Measurements from ENCODE around the gene ARL2BP. TPM values are rescaled to one million over a fixed set of nuclear protein-coding genes. Genes with fewer than 3 reads are reported as not detected.
A peak's percentile ranks its signal among the peaks of the same experiment; 100 is the strongest.

Gene ARL2BP
- total RNA-seq, 6 donors from 2014 or later = 18.9 to 74.9 (median 54.2) TPM

DNA sequence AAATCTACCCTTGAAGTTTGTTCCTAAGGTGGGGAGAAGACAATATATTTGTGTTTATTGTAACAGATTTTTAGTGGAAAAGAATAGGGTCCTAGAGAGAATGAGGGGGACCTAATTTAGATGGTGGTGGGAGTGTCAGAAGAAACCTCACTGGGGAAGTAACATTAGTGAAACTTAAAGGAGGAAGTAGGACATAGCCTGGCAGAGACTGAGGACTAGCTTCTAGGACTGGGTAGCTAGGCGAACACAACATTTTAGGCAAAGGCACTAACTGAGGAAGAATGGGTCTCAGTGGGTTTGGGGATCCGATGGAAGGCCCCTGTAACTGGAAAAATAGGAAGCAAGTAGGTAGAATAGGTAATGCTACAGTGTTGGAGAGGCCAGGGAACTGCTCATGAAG is 4.2 kb upstream of the ARL2BP start:
- 71 to 82% methylated on average over 2 of the region's 2 CpGs for WGBS, 2 donors

DNA sequence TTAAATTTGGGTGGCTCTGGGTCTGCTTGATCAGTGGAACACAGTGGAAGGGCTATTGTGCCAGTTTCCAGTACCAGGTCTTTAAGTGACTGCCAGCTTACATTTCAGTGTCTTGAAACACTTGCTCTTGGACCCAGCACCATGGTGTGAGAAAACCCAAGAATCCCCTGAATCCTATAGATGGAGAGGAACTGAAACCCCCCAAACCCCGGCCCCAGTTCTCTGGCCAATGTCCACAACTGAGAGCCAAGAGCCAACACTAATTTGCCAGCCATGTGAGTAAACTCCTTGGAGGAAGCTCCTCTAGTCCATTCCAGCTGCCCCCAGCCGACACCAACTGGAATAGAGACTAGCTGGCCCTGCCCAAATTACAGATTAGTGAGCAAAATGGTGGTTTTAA is 2.4 kb upstream of the ARL2BP start:
- H3K27ac ChIP-seq = no peak overlapping the region
- peaks cover 17 to 26% (median 22%) of the 10 kb centered on the region in 4 donors for H3K4me1 ChIP-seq
- 81 to 100% methylated on average over 2 of the region's 2 CpGs for WGBS, 2 donors
- DNase-seq = no peak
- H3K27me3 ChIP-seq = no peaks in the 10 kb centered on the region
- H3K36me3 ChIP-seq = peaks cover 0 to 29% (median 5%) of the 10 kb centered on the region in 4 donors
- no peak for ATAC-seq (ENCODE audit: low FRiP score in 2 of 2)
- TF ChIP-seq POLR2AphosphoS5 (IDR thresholded peaks at IDR 0.05) = no peak
- TF ChIP-seq POLR2A (IDR thresholded peaks at IDR 0.05) = no peak
- TF ChIP-seq, protein P1, sequence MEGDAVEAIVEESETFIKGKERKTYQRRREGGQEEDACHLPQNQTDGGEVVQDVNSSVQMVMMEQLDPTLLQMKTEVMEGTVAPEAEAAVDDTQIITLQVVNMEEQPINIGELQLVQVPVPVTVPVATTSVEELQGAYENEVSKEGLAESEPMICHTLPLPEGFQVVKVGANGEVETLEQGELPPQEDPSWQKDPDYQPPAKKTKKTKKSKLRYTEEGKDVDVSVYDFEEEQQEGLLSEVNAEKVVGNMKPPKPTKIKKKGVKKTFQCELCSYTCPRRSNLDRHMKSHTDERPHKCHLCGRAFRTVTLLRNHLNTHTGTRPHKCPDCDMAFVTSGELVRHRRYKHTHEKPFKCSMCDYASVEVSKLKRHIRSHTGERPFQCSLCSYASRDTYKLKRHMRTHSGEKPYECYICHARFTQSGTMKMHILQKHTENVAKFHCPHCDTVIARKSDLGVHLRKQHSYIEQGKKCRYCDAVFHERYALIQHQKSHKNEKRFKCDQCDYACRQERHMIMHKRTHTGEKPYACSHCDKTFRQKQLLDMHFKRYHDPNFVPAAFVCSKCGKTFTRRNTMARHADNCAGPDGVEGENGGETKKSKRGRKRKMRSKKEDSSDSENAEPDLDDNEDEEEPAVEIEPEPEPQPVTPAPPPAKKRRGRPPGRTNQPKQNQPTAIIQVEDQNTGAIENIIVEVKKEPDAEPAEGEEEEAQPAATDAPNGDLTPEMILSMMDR (IDR thresholded peaks at IDR 0.05) = no peak
- no peak for TF ChIP-seq EP300 (IDR thresholded peaks at IDR 0.05)
- H3K4me3 ChIP-seq = no peak overlapping the region
- H3K9me3 ChIP-seq = no peaks in the 10 kb centered on the region

More for the DNA sequence above, 4.2 kb upstream of the ARL2BP start:
- Histone ChIP-seq H3K27ac (peak overlapping the region in 2 of 4 donors; percentile 32 to 66), H3K27me3 (no peaks in the 10 kb centered on the region), H3K36me3 (peaks cover 0 to 33% (median 4%) of the 10 kb centered on the region in 4 donors), H3K4me1 (peaks cover 5 to 12% (median 10%) of the 10 kb centered on the region in 4 donors), H3K4me3 (no peak overlapping the region), H3K9me3 (no peaks in the 10 kb centered on the region)
- no peak for ATAC-seq (ENCODE audit: low FRiP score in 2 of 2)
- TF ChIP-seq POLR2AphosphoS5 (IDR thresholded peaks at IDR 0.05) (no peak), EP300 (IDR thresholded peaks at IDR 0.05) (no peak), POLR2A (IDR thresholded peaks at IDR 0.05) (no peak)
- TF ChIP-seq, protein P1 (IDR thresholded peaks at IDR 0.05) = no peak
- DNase-seq = no peak

DNA sequence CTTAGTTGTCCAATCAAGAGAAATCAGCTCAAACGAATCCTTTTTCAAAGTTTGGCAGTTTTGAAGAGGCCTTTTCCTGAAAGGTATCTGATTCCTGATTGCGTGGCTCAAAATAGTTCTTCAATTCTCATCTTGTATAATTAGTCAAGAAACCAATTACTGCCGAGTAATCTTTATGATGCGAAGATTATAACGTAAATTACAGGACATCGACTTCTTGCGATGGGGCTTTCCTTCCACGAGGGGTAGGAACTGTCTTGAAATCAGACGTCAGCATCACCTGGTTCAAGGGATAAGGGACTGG is 644 bp upstream of the ARL2BP start:
- H3K27me3 ChIP-seq = no peaks in the 10 kb centered on the region
- DNase-seq (no peak), ATAC-seq (ENCODE audit: low FRiP score in 2 of 2) (no peak)
- peaks cover 17 to 26% (median 22%) of the 10 kb centered on the region in 4 donors for H3K4me1 ChIP-seq
- H3K36me3 ChIP-seq = peaks cover 3 to 31% (median 14%) of the 10 kb centered on the region in 4 donors
- TF ChIP-seq EP300 (IDR thresholded peaks at IDR 0.05) = no peak
- TF ChIP-seq POLR2AphosphoS5 (IDR thresholded peaks at IDR 0.05) = no peak
- no peak for TF ChIP-seq POLR2A (IDR thresholded peaks at IDR 0.05)
- TF ChIP-seq, protein P1 (IDR thresholded peaks at IDR 0.05) = no peak
- WGBS, 2 donors = 8% methylated on average over 9 of the region's 9 CpGs
- H3K9me3 ChIP-seq = no peaks in the 10 kb centered on the region
- peak overlapping the region; percentile 90 to 95 (median 93) for H3K27ac ChIP-seq
- H3K4me3 ChIP-seq = peak overlapping the region; percentile 5 to 84 (median 60)

DNA sequence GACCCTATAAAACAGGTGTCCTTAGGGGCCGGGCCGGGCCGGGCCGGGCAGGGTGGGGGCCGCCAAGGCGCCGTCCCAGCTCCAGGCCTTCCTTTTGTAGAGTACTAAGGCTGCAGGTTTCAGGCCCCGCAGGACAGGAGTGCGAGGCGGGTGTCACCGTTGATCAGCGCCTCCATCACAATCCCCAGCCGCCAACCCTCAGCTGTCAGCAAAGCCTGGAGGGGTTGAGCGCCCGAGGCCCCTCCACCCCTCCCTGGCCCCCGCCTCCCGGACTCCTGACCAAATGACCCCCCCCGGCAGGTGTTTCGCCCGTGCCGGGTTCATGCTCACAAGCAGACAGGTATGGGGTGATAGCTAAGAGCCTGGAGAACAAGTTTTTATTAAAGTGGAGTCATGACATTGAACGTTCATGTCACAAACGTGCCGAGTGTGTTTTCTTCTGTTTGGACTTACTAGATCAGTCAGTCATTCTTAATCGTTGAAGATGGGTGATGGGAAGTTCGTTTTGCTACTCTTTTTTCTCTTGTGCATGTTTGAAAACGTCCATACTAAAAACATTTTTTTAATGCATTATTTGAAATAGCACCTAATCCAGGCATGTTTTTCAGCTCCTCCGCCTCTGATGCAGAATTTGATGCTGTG is 534 bp downstream of the ARL2BP start:
- 6 to 8% methylated on average over 12 to 17 of the region's 28 CpGs for WGBS, 2 donors
- peak in 1 of 2 donors; percentile 56 for DNase-seq
- no peaks in the 10 kb centered on the region for H3K27me3 ChIP-seq
- H3K4me1 ChIP-seq = peaks cover 17 to 26% (median 22%) of the 10 kb centered on the region in 4 donors
- TF ChIP-seq EP300 (IDR thresholded peaks at IDR 0.05) = no peak
- no peak for TF ChIP-seq POLR2AphosphoS5 (IDR thresholded peaks at IDR 0.05)
- no peak for TF ChIP-seq POLR2A (IDR thresholded peaks at IDR 0.05)
- TF ChIP-seq, protein P1 (IDR thresholded peaks at IDR 0.05) = no peak
- H3K27ac ChIP-seq = peak overlapping the region; percentile 90 to 95 (median 93)
- peak overlapping the region; percentile 59 to 84 (median 62) for H3K4me3 ChIP-seq
- peak; percentile 52 to 57 for ATAC-seq (ENCODE audit: low FRiP score in 2 of 2)
- H3K36me3 ChIP-seq = peaks cover 13 to 38% (median 25%) of the 10 kb centered on the region in 4 donors
- H3K9me3 ChIP-seq = no peaks in the 10 kb centered on the region

DNA sequence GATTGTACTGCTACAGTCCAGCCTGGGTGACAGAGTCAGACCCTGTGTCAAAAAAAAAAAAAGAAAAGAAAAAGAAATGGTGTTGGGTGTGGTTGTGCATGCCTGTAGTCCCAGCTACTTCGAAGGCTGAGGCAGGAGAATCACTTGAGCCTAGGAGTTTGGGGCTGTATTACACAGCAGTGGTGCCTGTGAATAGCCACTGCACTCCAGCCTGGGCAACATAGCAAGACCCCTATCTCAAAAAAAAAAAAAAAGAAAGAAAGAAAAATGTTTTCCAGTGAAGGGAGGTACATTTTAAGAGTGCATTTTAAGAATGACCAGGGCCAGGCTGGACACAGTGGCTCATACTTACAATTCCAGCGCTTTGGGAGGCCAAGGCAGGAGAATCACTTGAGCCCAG is 6.3 kb downstream of the ARL2BP start:
- H3K4me3 ChIP-seq = no peak overlapping the region
- H3K27ac ChIP-seq = peak overlapping the region; percentile 30 to 70 (median 56)
- no peak for ATAC-seq (ENCODE audit: low FRiP score in 2 of 2)
- H3K9me3 ChIP-seq = no peaks in the 10 kb centered on the region
- WGBS, 2 donors = 93 to 95% methylated on average over 2 of the region's 2 CpGs
- no peak for DNase-seq
- peaks cover 7 to 16% (median 11%) of the 10 kb centered on the region in 4 donors for H3K4me1 ChIP-seq
- peaks cover 45 to 85% (median 65%) of the 10 kb centered on the region in 4 donors for H3K36me3 ChIP-seq
- no peaks in the 10 kb centered on the region for H3K27me3 ChIP-seq
- TF ChIP-seq POLR2A (IDR thresholded peaks at IDR 0.05) (no peak), POLR2AphosphoS5 (IDR thresholded peaks at IDR 0.05) (no peak), EP300 (IDR thresholded peaks at IDR 0.05) (no peak)
- TF ChIP-seq, protein P1 (IDR thresholded peaks at IDR 0.05) = no peak
